HL-60 (cell line): ENCODE data around the gene MYRFL.

Experiments
- CTCF ChIP-seq: IDR thresholded peaks from one replicate; pipeline ENCODE4 v1.5.1; 2011; ENCODE audit warnings: low read length, control low read depth, inconsistent platforms; ENCODE audit not compliant: insufficient read depth
- POLR2AphosphoS5 ChIP-seq: IDR thresholded peaks from 2 replicates; pipeline ENCODE4 v1.6.1; 2012; ENCODE audit warnings: low read depth

- no peak for TF ChIP-seq CTCF
- TF ChIP-seq POLR2AphosphoS5: no peak
Measured at GRCh38 chr12:69918287-69918686, 93.3 kb downstream of the MYRFL start.
